Measurements from ENCODE around the gene EME2. TPM values are rescaled to one million over a fixed set of nuclear protein-coding genes. Genes with fewer than 3 reads are reported as not detected.

The EME2 gene
- total RNA-seq, 1 experiment from 2014 or later = 63.6 TPM

GRCh38 chr16:1760911-1761310 lies 11.7 kb upstream of the EME2 start:
- Histone ChIP-seq H3K23ac (ENCODE audit: insufficient read length, low read depth, low read length) (no peak overlapping the region), H3T11ph (ENCODE audit: low read length) (no peak overlapping the region), H3K9ac (ENCODE audit: extremely low read depth, insufficient read length, low read length) (no peak overlapping the region), H3K27me3 (ENCODE audit: insufficient read depth, low read length) (no peaks in the 10 kb centered on the region), H3K56ac (ENCODE audit: insufficient read length, low read depth, low read length) (no peak overlapping the region), H3K23me2 (ENCODE audit: insufficient read length, low read depth, low read length, poor library complexity, severe bottlenecking) (peaks cover 3% of the 10 kb centered on the region), H3K18ac (ENCODE audit: insufficient read length, low read depth, low read length) (no peak overlapping the region), H2BK120ac (ENCODE audit: low read depth, low read length, poor library complexity, severe bottlenecking) (no peak overlapping the region), H2BK12ac (ENCODE audit: insufficient read length, low read depth, low read length) (no peak overlapping the region), H4K8ac (replicated peaks; ENCODE audit: insufficient read length, low read depth, low read length) (no peak overlapping the region), H3K14ac (ENCODE audit: insufficient read depth, low read length) (no peak overlapping the region), H3K79me1 (ENCODE audit: insufficient read depth, low read depth, low read length, poor library complexity, severe bottlenecking) (no peaks in the 10 kb centered on the region), H2BK15ac (ENCODE audit: low read depth, low read length) (no peak overlapping the region), H2BK5ac (ENCODE audit: insufficient read length, low read length) (no peak overlapping the region), H2AK5ac (ENCODE audit: insufficient read length, low read length) (no peak overlapping the region), H4K5ac (ENCODE audit: insufficient read length, low read depth, low read length) (no peak overlapping the region), H3K4me2 (ENCODE audit: insufficient read depth, insufficient read length, low read length) (no peak overlapping the region), H3K27ac (ENCODE audit: insufficient read length, low read depth, low read length) (no peak overlapping the region), H3K79me2 (ENCODE audit: insufficient read depth, low read length) (no peaks in the 10 kb centered on the region), H3K9me3 (ENCODE audit: control insufficient read depth, low read depth, low read length) (no peaks in the 10 kb centered on the region), H3K4me1 (ENCODE audit: insufficient read depth, low read length) (no peaks in the 10 kb centered on the region), H4K20me1 (ENCODE audit: control insufficient read depth, insufficient read depth, insufficient read length) (no peaks in the 10 kb centered on the region), H4K91ac (ENCODE audit: insufficient read length, low read depth, low read length) (no peak overlapping the region), H2AFZ (ENCODE audit: low read length) (no peak overlapping the region), H3K4ac (ENCODE audit: low read depth, low read length) (no peak overlapping the region), H2BK20ac (ENCODE audit: low read depth, low read length, poor library complexity, severe bottlenecking) (no peak overlapping the region)
- TF ChIP-seq, protein P1, sequence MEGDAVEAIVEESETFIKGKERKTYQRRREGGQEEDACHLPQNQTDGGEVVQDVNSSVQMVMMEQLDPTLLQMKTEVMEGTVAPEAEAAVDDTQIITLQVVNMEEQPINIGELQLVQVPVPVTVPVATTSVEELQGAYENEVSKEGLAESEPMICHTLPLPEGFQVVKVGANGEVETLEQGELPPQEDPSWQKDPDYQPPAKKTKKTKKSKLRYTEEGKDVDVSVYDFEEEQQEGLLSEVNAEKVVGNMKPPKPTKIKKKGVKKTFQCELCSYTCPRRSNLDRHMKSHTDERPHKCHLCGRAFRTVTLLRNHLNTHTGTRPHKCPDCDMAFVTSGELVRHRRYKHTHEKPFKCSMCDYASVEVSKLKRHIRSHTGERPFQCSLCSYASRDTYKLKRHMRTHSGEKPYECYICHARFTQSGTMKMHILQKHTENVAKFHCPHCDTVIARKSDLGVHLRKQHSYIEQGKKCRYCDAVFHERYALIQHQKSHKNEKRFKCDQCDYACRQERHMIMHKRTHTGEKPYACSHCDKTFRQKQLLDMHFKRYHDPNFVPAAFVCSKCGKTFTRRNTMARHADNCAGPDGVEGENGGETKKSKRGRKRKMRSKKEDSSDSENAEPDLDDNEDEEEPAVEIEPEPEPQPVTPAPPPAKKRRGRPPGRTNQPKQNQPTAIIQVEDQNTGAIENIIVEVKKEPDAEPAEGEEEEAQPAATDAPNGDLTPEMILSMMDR (conservative IDR thresholded peaks at IDR 0.05) = no peak
- H3K27me3 Mint-ChIP-seq (ENCODE audit: low read depth) = no peaks in the 10 kb centered on the region
- no peaks in the 10 kb centered on the region for H3K9me3 Mint-ChIP-seq
- H3K27ac Mint-ChIP-seq = no peak overlapping the region
- no peak overlapping the region; a peak in 1 of 5 replicates for H3K4me3 Mint-ChIP-seq
- no peak for DNase-seq
- WGBS (ENCODE audit: extremely low coverage, insufficient read length, low lambda C conversion rate) = no CpG with 5 or more reads among the region's 15 CpGs
- H3K4me1 Mint-ChIP-seq = no peaks in the 10 kb centered on the region
- H3K36me3 Mint-ChIP-seq (ENCODE audit: insufficient read depth in 1 of 3, low read depth in 3 of 3) = peaks cover 5 to 19% (median 11%) of the 10 kb centered on the region in 3 experiments; a peak in 6 of 7 replicates

Measured in H9 (cell line).